IMR-90 (cell line): ENCODE data around the gene GRIK1. TPM values are rescaled to one million over a fixed set of nuclear protein-coding genes. Genes with fewer than 3 reads are reported as not detected.

Experiments
- ATAC-seq: fragments of 200-7000 bp; cut with Tn5 transposase; 2 replicates; pipeline ENCODE4 v1.9.1; 2020; ENCODE audit warnings: low read depth, mild to moderate bottlenecking, moderate library complexity
- BruUV-seq: library from RNA; stranded (reverse); fragments of 400-500 nt; replicated peaks from 2 replicates; lab custom pipeline; 2021; lab: Mats Ljungman, UMichigan
- CTCF ChIA-PET: fragments of 300-600 bp; formaldehyde crosslinking; extraction: SDS; loops from one replicate; lab custom pipeline; 2021; ENCODE audit warnings: antibody characterized with exemption; lab: Yijun Ruan, JAX
- POLR2A ChIA-PET: fragments of 300-600 bp; sonication (Branson Sonifier 250); formaldehyde crosslinking; loops from one replicate; lab custom pipeline; 2022; ENCODE audit warnings: antibody characterized with exemption; ENCODE audit not compliant: unreplicated experiment; lab: Charles Lee
- DNase-seq: peaks from one replicate; pipeline ENCODE4 v3.0.0; 2013
- H2AFZ ChIP-seq: replicated peaks from 2 replicates; pipeline ENCODE3; 2013; ENCODE audit warnings: low read length, mild to moderate bottlenecking; ENCODE audit not compliant: poor library complexity
- H2AK5ac ChIP-seq: 2 replicates; pipeline ENCODE4 v1.6.1; 2013; ENCODE audit warnings: low read depth, low read length, inconsistent platforms
- H2AK9ac ChIP-seq: replicated peaks from 2 replicates; pipeline ENCODE3; 2013; ENCODE audit warnings: mild to moderate bottlenecking, low read depth, low read length, moderate library complexity; ENCODE audit not compliant: poor library complexity
- H2BK120ac ChIP-seq: 2 replicates; pipeline ENCODE4 v1.6.1; 2013; ENCODE audit warnings: low read depth, low read length, inconsistent platforms
- H2BK15ac ChIP-seq: 3 replicates; pipeline ENCODE4 v1.6.1; 2013; ENCODE audit warnings: low read depth, low read length, inconsistent platforms
- H2BK20ac ChIP-seq: 2 replicates; pipeline ENCODE4 v1.6.1; 2013; ENCODE audit warnings: low read depth, mild to moderate bottlenecking, inconsistent platforms, low read length, moderate library complexity
- H2BK5ac ChIP-seq: 2 replicates; pipeline ENCODE4 v1.6.1; 2013; ENCODE audit warnings: mild to moderate bottlenecking, low read depth, low read length, inconsistent platforms; ENCODE audit not compliant: poor library complexity, severe bottlenecking
- H3K14ac ChIP-seq: replicated peaks from 2 replicates; pipeline ENCODE4 v1.6.1; 2013; ENCODE audit warnings: low read depth, low read length, inconsistent platforms
- H3K18ac ChIP-seq: 2 replicates; pipeline ENCODE4 v1.6.1; 2013; ENCODE audit warnings: low read depth, low read length, control low read depth
- H3K23ac ChIP-seq: 2 replicates; pipeline ENCODE4 v1.6.1; 2013; ENCODE audit warnings: low read depth, low read length, inconsistent platforms
- H3K27ac ChIP-seq: 2 replicates; pipeline ENCODE4 v1.5.1; 2013; ENCODE audit warnings: mild to moderate bottlenecking, control low read depth, low read length; ENCODE audit not compliant: insufficient read depth
- H3K27me3 ChIP-seq: 2 replicates; pipeline ENCODE4 v1.6.1; 2013; ENCODE audit warnings: low read length; ENCODE audit not compliant: control insufficient read depth, insufficient read depth
- H3K36me3 ChIP-seq: 2 replicates; pipeline ENCODE4 v1.6.1; 2013; ENCODE audit warnings: low read length, mixed read lengths; ENCODE audit not compliant: control insufficient read depth, insufficient read depth
- H3K4ac ChIP-seq: 2 replicates; pipeline ENCODE4 v1.6.1; 2013; ENCODE audit warnings: low read depth, low read length, inconsistent platforms
- H3K4me1 ChIP-seq: 2 replicates; pipeline ENCODE4 v1.6.1; 2013; ENCODE audit warnings: low read length, mixed read lengths; ENCODE audit not compliant: control insufficient read depth, insufficient read depth
- H3K4me2 ChIP-seq: 2 replicates; pipeline ENCODE4 v1.6.1; 2013; ENCODE audit warnings: low read depth, mild to moderate bottlenecking, control low read depth, low read length, moderate library complexity
- H3K4me3 ChIP-seq: 2 replicates; pipeline ENCODE4 v1.5.1; 2013; ENCODE audit warnings: low read depth, mild to moderate bottlenecking, control low read depth, low read length, moderate library complexity; ENCODE audit not compliant: insufficient read depth
- H3K56ac ChIP-seq: 2 replicates; pipeline ENCODE4 v1.6.1; 2013; ENCODE audit warnings: low read length, inconsistent platforms; ENCODE audit not compliant: insufficient read depth; ENCODE audit errors: extremely low read depth
- H3K79me1 ChIP-seq, 2 experiments: 2 replicates each; pipeline ENCODE4 v1.6.1; 2013; ENCODE audit warnings: low read length in 2 of 2, inconsistent platforms in 1 of 2, low read depth in 1 of 2
- H3K9ac ChIP-seq: 2 replicates; pipeline ENCODE4 v1.6.1; 2013; ENCODE audit warnings: low read depth, low read length, control low read depth
- H3K9me1 ChIP-seq: 2 replicates; pipeline ENCODE4 v1.6.1; 2013; ENCODE audit warnings: low read length, inconsistent platforms; ENCODE audit not compliant: insufficient read depth
- H3K9me3 ChIP-seq: 2 replicates; pipeline ENCODE4 v1.6.1; 2013; ENCODE audit warnings: low read length; ENCODE audit not compliant: control insufficient read depth, insufficient read depth
- H4K20me1 ChIP-seq: 2 replicates; pipeline ENCODE4 v1.6.1; 2013; ENCODE audit warnings: low read length, inconsistent platforms; ENCODE audit not compliant: insufficient read depth
- H4K5ac ChIP-seq: 2 replicates; pipeline ENCODE4 v1.6.1; 2013; ENCODE audit warnings: mild to moderate bottlenecking, low read depth, low read length, control low read depth
- H4K8ac ChIP-seq, 2 experiments: 2 replicates each; pipeline ENCODE4 v1.6.1; 2013; ENCODE audit warnings: low read depth in 2 of 2, low read length in 2 of 2, control low read depth in 1 of 2, inconsistent platforms in 1 of 2
- H4K91ac ChIP-seq: 2 replicates; pipeline ENCODE4 v1.6.1; 2013; ENCODE audit warnings: low read depth, low read length, inconsistent platforms; ENCODE audit not compliant: insufficient read depth
- FOS ChIP-seq: fragments of 150-350 bp; IDR thresholded peaks from 2 replicates; pipeline ENCODE4 v1.6.1; 2016; ENCODE audit warnings: low read depth, low read length
- MAFK ChIP-seq: IDR thresholded peaks from 2 replicates; pipeline ENCODE4 v1.6.1; 2012; ENCODE audit warnings: low read depth, low read length, improper control_type of control experiment
- MAZ ChIP-seq: IDR thresholded peaks from 2 replicates; pipeline ENCODE4 v1.6.1; 2012; ENCODE audit warnings: low read depth, mild to moderate bottlenecking, low read length, improper control_type of control experiment, moderate library complexity, borderline replicate concordance
- NFE2L2 ChIP-seq: fragments of 150-350 bp; IDR thresholded peaks from 2 replicates; pipeline ENCODE4 v1.6.1; 2016; ENCODE audit warnings: low read depth, mild to moderate bottlenecking, low read length
- RCOR1 ChIP-seq: IDR thresholded peaks from 2 replicates; pipeline ENCODE4 v1.6.1; 2012; ENCODE audit warnings: mild to moderate bottlenecking, low read length, improper control_type of control experiment; ENCODE audit not compliant: insufficient replicate concordance
- RFX5 ChIP-seq: IDR thresholded peaks from 2 replicates; pipeline ENCODE4 v1.8.0; 2012; ENCODE audit warnings: low read depth, mild to moderate bottlenecking, low read length, moderate library complexity
- SMC3 ChIP-seq: fragments of 150-350 bp; IDR thresholded peaks from 2 replicates; pipeline ENCODE4 v1.6.1; 2016; ENCODE audit warnings: low read depth, mild to moderate bottlenecking, antibody characterized with exemption, low read length, moderate library complexity
- WGBS, 2 experiments: methylation state at CpG; one replicate each; pipeline versions ENCODE4 v1.1.5 to v1.1.7; 2013; ENCODE audit warnings: missing lambda C conversion rate in 2 of 2; ENCODE audit not compliant: insufficient read length in 1 of 2; ENCODE audit errors: extremely low coverage in 2 of 2; 5-methylcytosine and 5-hydroxymethylcytosine counted together
- dilution Hi-C: fragments of 300-500 bp; cut with HindIII; formaldehyde crosslinking; loops from one replicate; pipeline ENCODE4 v1.14.3; 2018; ENCODE audit warnings: low sequenced_read_pairs; ENCODE audit not compliant: unreplicated experiment
- in situ Hi-C: fragments of 300-500 bp; cut with MboI; formaldehyde crosslinking; loops from 3 replicates; pipeline ENCODE4 v1.14.3; 2019; ENCODE audit warnings: low sequenced_read_pairs, inconsistent platforms, mixed read lengths
- intact Hi-C: fragments of 100-400 bp; cut with micrococcal nuclease; formaldehyde crosslinking; loops from 2 replicates; pipeline ENCODE4 v1.10.0; 2022
- polyA plus RNA-seq, 3 experiments: library from polyadenylated mRNA; depleted of rRNA; stranded (reverse); fragments of >200 nt; gene quantifications; 2 replicates each; pipeline ENCODE4 v1.2.3, GENCODE V29; 2012; ENCODE audit warnings: low replicate concordance in 1 of 3
- total RNA-seq: library from RNA; depleted of rRNA; stranded (reverse); fragments of >200 nt; gene quantifications from 2 replicates; pipeline ENCODE4 v1.2.3, GENCODE V29; 2012
- TF ChIP-seq, protein P1 (sequence below): conservative IDR thresholded peaks from 2 replicates; pipeline ENCODE4 v1.5.1; 2012; ENCODE audit warnings: mild to moderate bottlenecking, low read depth, low read length, improper control_type of control experiment

The GRIK1 gene
- total and polyA plus RNA-seq, 2 of the 4 experiments (the other 2 are of a cell fraction), result not detected

DNA sequence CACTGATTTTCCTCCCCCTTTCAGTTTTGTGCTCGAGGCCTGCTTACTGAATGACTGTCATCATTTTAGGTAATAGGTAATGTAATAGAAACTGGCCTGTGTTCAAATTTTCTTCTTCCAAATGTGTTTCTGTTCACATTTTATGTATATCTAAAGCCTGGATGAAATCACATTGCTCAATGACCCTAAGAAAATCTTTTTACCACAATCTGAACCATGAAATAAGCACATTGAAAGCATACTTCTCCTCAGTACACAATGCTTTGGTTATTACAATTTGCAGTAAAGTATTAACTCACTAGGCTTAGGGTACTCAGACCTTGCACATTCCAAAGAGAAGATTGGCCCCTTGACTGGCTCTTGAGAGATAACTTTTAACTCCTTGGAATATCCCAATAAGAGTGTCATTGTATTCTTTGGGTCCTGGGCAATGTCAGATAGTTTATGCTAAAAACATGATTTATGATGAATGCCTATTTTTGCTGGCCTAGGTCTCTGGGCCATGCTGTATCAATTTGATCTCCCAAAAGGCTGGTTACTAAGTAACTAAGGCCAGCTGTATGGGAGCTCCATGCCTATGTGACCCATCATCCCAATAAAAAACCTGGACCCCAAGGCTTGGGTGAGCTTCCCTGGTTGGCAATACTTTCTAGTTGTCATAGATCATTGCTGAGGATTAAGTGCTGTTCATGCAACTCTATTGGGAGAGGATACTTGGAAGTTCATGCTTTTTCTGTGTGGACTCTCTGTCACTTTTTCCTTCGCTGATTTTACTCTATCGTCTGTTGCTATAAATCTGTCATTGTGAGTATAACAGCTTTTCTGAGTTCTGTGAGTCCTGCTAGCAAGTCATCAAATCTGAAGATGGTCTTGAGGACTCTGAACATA lies 293.9 kb downstream of the GRIK1 start:
- no peak overlapping the region for H4K91ac ChIP-seq
- H2BK5ac ChIP-seq, result no peak overlapping the region
- H3K4me1 ChIP-seq, result peaks cover 4% of the 10 kb centered on the region; the same call in 1 of the 2 replicates
- BruUV-seq, result no TSS peak
- TF ChIP-seq NFE2L2, result no peak
- TF ChIP-seq FOS, result no peak
- no peak for TF ChIP-seq RFX5
- no peak for TF ChIP-seq RCOR1
- TF ChIP-seq, protein P1, sequence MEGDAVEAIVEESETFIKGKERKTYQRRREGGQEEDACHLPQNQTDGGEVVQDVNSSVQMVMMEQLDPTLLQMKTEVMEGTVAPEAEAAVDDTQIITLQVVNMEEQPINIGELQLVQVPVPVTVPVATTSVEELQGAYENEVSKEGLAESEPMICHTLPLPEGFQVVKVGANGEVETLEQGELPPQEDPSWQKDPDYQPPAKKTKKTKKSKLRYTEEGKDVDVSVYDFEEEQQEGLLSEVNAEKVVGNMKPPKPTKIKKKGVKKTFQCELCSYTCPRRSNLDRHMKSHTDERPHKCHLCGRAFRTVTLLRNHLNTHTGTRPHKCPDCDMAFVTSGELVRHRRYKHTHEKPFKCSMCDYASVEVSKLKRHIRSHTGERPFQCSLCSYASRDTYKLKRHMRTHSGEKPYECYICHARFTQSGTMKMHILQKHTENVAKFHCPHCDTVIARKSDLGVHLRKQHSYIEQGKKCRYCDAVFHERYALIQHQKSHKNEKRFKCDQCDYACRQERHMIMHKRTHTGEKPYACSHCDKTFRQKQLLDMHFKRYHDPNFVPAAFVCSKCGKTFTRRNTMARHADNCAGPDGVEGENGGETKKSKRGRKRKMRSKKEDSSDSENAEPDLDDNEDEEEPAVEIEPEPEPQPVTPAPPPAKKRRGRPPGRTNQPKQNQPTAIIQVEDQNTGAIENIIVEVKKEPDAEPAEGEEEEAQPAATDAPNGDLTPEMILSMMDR, result no peak
- TF ChIP-seq SMC3, result no peak
- no peak for TF ChIP-seq MAZ
- no peak for TF ChIP-seq MAFK
- no peak for DNase-seq
- H4K20me1 ChIP-seq, result no peaks in the 10 kb centered on the region
- no peak overlapping the region for H3K9ac ChIP-seq
- no peaks in the 10 kb centered on the region for H3K9me3 ChIP-seq
- H2BK120ac ChIP-seq, result no peak overlapping the region
- no peaks in the 10 kb centered on the region for H3K9me1 ChIP-seq
- no peak overlapping the region for H2AK9ac ChIP-seq
- POLR2A ChIA-PET, result no interaction called here
- no peak overlapping the region for H2AFZ ChIP-seq
- H2BK15ac ChIP-seq, result no peak overlapping the region
- in situ Hi-C loops (no loop called here), dilution Hi-C loops (no loop called here), intact Hi-C loops (no loop called here)
- CTCF ChIA-PET, result no interaction called here
- WGBS, 2 experiments, result no CpG with 5 or more reads among the region's 3 CpGs
- H3K4ac ChIP-seq, result no peak overlapping the region
- no peaks in the 10 kb centered on the region for H3K36me3 ChIP-seq
- H3K79me1 ChIP-seq, result no peaks in the 10 kb centered on the region
- H3K18ac ChIP-seq, result peak overlapping the region; percentile 69; the same call in 1 of the 2 replicates
- no peak overlapping the region for H4K5ac ChIP-seq
- ATAC-seq, result no peak
- no peak overlapping the region for H3K56ac ChIP-seq
- no peak overlapping the region for H2BK20ac ChIP-seq
- no peak overlapping the region for H3K4me2 ChIP-seq
- no peaks in the 10 kb centered on the region for H3K27me3 ChIP-seq
- H2AK5ac ChIP-seq, result no peak overlapping the region
- H3K14ac ChIP-seq, result no peak overlapping the region
- no peak overlapping the region for H3K27ac ChIP-seq
- H3K4me3 ChIP-seq, result no peak overlapping the region
- peak overlapping the region in 1 of 2 experiments; percentile 31; a peak in 1 of 4 replicates for H4K8ac ChIP-seq
- no peak overlapping the region for H3K23ac ChIP-seq
